Mucosa of gallbladder (tissue), 1 donor: Measurements from ENCODE around the gene SH3GL3. TPM values are rescaled to one million over a fixed set of nuclear protein-coding genes. Genes with fewer than 3 reads are reported as not detected.

Experiments
- DNase-seq: peaks from one replicate; pipeline ENCODE4 v3.0.0-alpha.2; 2020; ENCODE audit warnings: low spot score
- total RNA-seq: library from RNA; stranded (reverse); gene quantifications from one replicate; pipeline ENCODE4 v1.2.1, GENCODE V29; 2021
- donor health status: DM: no; HTN: no; CAD: no.

The SH3GL3 gene
- total RNA-seq, 1 donor from 2014 or later = not detected

GRCh38 chr15:83665480-83665879 lies 218.3 kb downstream of the SH3GL3 start:
- no peak for DNase-seq

Other genes starting within 250 kb of the SH3GL3 start
- 30.3 TPM for gene HDGFL3, start 239.5 kb upstream of the SH3GL3 start, total RNA-seq
- gene BNC1, start 162.7 kb upstream of the SH3GL3 start, total RNA-seq = not detected
- gene ADAMTSL3, start 206.8 kb downstream of the SH3GL3 start, total RNA-seq = 5.7 TPM